Measurements from ENCODE around the gene FZR1.
A peak's percentile ranks its signal among the peaks of the same experiment; 100 is the strongest.

The FZR1 gene

DNA sequence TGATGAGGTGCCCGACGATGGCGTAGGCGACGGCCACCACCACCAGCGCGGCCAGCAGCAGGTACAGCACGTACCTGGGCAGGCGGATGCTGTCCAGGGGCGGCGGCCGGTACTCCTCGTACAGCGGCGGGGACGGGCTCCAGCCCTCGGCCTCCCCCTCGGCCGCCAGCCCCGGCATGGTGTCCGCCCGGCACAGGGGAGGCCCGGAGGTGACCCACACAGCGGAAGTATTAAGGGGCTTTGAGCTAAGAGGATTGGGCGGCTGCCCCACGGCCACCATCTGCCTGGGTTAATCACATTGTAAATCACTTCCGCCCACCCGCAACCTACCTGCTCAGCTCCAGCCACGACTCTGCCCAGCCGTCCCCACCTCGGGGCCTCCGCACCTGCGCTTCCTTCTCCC is 22.9 kb upstream of the FZR1 start, which contains the start of gene SMIM44:
SMIM44 (minus strand) TSS at position 216 of the 403 bp plus-strand sequence; CDS start at position 178, 38 bp downstream.
- in situ Hi-C loops (cut with MboI; ENCODE audit: low pct_unique_long_range_greater_than_20kb, low sequenced_read_pairs, unreplicated experiment) = loop anchor here (25.0 kb wide), 1 partner anchor 521 kb away; no protein-coding TSS in a partner anchor

DNA sequence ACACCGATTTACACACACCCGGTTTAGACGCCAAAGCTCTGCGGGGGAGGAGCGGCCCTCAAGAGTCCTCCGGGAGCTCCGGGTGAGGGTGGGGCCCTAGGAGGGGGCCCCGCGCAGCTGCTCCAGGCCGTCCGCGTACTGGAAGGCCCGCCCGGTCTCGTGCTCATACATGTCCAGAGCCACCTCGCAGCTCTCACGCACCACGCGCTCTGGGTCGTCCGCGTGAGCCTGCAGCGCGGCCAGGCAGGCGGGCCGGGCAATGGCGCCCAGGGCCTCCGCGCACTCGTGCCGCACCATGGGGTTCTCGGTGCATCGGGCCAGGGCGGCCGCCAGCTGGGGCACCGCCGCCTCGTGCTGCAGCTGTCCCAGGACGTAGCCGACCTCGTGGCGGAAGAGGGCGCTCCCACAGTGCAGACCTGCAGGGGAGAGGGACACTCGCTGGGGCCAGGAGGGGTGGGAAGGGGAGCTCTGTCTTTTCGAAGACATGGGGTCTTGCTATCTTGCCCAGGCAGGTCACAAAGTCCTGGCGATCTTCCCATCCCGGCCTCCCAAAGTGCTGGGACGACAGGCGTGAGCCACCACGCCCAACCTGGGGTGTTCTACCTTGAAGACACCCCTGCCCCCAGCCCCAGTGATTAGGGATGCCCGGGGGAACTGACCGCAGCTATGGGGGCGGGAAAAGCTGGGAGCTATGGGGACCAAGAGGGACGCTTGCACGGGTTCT is 14.6 kb upstream of the FZR1 start:
- in situ Hi-C loops (cut with MboI; ENCODE audit: low pct_unique_long_range_greater_than_20kb, low sequenced_read_pairs, unreplicated experiment) = loop anchor here (25.0 kb wide), 1 partner anchor 529 kb away; no protein-coding TSS in a partner anchor
- no peak for DNase-seq (ENCODE audit: low spot score)
- TF ChIP-seq, protein P1, sequence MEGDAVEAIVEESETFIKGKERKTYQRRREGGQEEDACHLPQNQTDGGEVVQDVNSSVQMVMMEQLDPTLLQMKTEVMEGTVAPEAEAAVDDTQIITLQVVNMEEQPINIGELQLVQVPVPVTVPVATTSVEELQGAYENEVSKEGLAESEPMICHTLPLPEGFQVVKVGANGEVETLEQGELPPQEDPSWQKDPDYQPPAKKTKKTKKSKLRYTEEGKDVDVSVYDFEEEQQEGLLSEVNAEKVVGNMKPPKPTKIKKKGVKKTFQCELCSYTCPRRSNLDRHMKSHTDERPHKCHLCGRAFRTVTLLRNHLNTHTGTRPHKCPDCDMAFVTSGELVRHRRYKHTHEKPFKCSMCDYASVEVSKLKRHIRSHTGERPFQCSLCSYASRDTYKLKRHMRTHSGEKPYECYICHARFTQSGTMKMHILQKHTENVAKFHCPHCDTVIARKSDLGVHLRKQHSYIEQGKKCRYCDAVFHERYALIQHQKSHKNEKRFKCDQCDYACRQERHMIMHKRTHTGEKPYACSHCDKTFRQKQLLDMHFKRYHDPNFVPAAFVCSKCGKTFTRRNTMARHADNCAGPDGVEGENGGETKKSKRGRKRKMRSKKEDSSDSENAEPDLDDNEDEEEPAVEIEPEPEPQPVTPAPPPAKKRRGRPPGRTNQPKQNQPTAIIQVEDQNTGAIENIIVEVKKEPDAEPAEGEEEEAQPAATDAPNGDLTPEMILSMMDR (IDR thresholded peaks at IDR 0.05; ENCODE audit: extremely low read depth, insufficient read depth, missing control alignments) = no peak

More for the DNA sequence above, 22.9 kb upstream of the FZR1 start, which contains the start of gene SMIM44:
- TF ChIP-seq, protein P1 (IDR thresholded peaks at IDR 0.05; ENCODE audit: extremely low read depth, insufficient read depth, missing control alignments) = no peak
- DNase-seq (ENCODE audit: low spot score) = no peak

DNA sequence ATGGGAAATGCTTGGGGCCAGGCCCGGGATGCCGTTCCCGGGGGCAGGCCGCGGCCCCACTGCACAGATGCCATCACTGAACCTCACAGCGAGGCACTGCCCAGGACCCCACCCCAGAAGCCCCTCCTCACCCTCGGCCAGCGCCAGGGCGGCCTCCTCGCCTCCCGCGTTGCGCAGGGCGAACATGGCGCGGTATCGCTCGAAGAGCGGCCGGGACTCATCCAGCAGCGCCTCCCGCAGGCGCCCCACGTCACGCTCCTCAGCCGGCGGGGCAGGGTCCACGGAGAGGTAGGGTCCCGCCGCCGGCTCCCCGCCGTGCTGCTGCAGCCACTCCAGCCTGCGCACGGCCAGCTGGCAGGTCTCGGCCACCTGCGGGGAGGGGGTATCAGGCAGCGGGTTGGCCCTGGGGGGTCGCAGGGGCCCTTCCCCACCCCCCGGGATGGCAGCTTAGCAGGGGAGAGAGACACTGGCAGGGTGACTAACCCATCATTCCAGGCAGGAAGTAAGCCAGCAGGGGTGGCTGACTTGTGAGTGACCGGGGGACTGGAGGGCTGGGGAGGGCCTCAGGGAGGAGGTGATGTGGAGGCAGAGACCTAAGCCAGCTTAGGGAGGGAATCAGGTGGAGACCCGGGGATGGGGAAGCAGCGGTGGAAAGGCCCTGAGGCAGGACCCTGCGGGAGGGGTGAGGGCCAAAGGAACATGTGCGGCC is 13.8 kb upstream of the FZR1 start:
- in situ Hi-C loops (cut with MboI; ENCODE audit: low pct_unique_long_range_greater_than_20kb, low sequenced_read_pairs, unreplicated experiment) = loop anchor here (25.0 kb wide), 1 partner anchor 530 kb away; no protein-coding TSS in a partner anchor
- DNase-seq (ENCODE audit: low spot score) = no peak
- TF ChIP-seq, protein P1 (IDR thresholded peaks at IDR 0.05; ENCODE audit: extremely low read depth, insufficient read depth, missing control alignments) = no peak

DNA sequence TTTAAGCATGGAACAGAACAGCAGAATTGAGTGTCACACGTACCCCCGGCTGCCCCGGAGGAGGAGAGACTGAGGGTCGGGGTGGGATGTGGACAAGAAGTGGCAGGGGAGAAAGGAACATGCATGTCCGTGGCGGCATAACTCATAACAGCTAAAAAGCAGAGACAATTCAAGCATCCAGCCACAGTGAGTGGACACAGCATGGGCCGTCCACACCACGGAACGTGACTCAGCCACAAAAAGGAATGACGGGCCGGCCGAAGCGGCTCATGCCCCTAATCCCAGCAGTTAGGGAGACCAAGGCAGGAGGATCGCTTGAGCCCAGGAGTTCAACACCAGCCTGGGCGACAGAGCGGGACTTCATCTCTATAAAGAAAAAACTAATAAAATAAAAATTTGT is 13.2 kb upstream of the FZR1 start:
- in situ Hi-C loops (cut with MboI; ENCODE audit: low pct_unique_long_range_greater_than_20kb, low sequenced_read_pairs, unreplicated experiment) = loop anchor here (25.0 kb wide), 1 partner anchor 531 kb away; no protein-coding TSS in a partner anchor
- DNase-seq (ENCODE audit: low spot score) = no peak
- TF ChIP-seq, protein P1 (IDR thresholded peaks at IDR 0.05; ENCODE audit: extremely low read depth, insufficient read depth, missing control alignments) = no peak

DNA sequence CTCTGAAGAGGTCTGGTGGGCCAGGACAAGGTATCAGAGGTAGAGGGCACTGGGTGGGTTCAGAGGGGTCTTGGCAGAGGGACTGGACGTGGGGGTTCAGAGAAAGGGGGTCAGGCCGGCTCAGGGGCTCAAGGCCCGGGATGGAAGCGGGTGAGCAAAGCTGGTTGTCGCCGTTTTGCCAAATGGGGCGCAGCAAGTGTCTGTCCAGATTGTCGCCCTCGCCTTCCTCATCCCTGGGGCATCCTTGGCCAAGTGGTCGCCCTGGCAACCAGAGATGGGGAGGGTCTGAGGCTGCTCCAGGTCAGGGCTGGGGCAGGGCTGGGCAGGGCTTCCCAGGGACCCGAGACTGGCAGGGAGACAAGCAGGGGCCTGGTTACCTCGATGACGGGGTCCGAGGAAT is 12.5 kb upstream of the FZR1 start:
- no peak for DNase-seq (ENCODE audit: low spot score)
- in situ Hi-C loops (cut with MboI; ENCODE audit: low pct_unique_long_range_greater_than_20kb, low sequenced_read_pairs, unreplicated experiment) = loop anchor here (25.0 kb wide), 1 partner anchor 531 kb away; no protein-coding TSS in a partner anchor
- TF ChIP-seq, protein P1 (IDR thresholded peaks at IDR 0.05; ENCODE audit: extremely low read depth, insufficient read depth, missing control alignments) = no peak

DNA sequence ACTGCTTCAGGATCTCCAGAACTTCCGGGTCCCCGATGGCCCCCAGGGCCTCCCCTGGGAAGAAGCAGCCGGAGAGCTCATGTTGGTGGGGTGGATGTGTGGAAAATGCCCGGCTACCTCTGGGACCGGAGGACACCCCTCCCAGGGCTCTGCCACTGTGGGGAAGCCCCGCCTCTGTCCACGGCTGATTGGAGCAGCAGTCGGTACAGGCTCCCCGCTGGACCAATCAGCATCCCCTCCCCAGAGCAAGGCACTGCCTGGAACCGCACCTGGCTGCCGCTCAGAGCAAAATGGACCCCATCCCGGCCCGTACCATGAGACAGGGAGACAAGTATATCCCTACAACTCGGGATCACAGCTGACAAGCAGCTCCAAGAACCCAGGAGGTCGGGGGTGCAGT is 12.1 kb upstream of the FZR1 start:
- TF ChIP-seq, protein P1 (IDR thresholded peaks at IDR 0.05; ENCODE audit: extremely low read depth, insufficient read depth, missing control alignments) = no peak
- DNase-seq (ENCODE audit: low spot score) = peak; percentile 76
- in situ Hi-C loops (cut with MboI; ENCODE audit: low pct_unique_long_range_greater_than_20kb, low sequenced_read_pairs, unreplicated experiment) = loop anchor here (25.0 kb wide), 1 partner anchor 532 kb away; no protein-coding TSS in a partner anchor
